ENCODE data around the gene PGA4.

GRCh38 chr11:61268588-61269250 lies 46.6 kb downstream of the PGA4 start:
- TF ChIP-seq EP300 (IDR thresholded peaks at IDR 0.05): no peak
- TF ChIP-seq CTCF (IDR thresholded peaks at IDR 0.05): no peak

Measured in upper lobe of left lung (tissue), 4 donors.